GM12874 (cell line): ENCODE data around the gene ZNF750.

ENCODE experiments used
- CTCF ChIP-seq: IDR thresholded peaks from 2 replicates; pipeline ENCODE4 v1.5.1; 2011; ENCODE audit warnings: low read depth, mild to moderate bottlenecking, control low read depth, low read length, moderate library complexity; ENCODE audit not compliant: insufficient read depth

The ZNF750 gene

GRCh38 chr17:82821554-82821953 lies 18.3 kb downstream of the ZNF750 start:
- no peak for TF ChIP-seq CTCF

GRCh38 chr17:82820278-82821251 lies 19.3 kb downstream of the ZNF750 start:
- no peak for TF ChIP-seq CTCF

GRCh38 chr17:82817947-82818346 lies 21.9 kb downstream of the ZNF750 start:
- no peak for TF ChIP-seq CTCF

- TF ChIP-seq CTCF, result no peak
Measured at GRCh38 chr17:82816358-82816757, 23.5 kb downstream of the ZNF750 start.

- TF ChIP-seq CTCF, result no peak
Measured at GRCh38 chr17:82815790-82816305, 24.0 kb downstream of the ZNF750 start.

GRCh38 chr17:82815354-82815753 lies 24.5 kb downstream of the ZNF750 start:
- no peak for TF ChIP-seq CTCF

GRCh38 chr17:82814834-82815233 lies 25.0 kb downstream of the ZNF750 start:
- TF ChIP-seq CTCF, result no peak
